HepG2 (cell line): ENCODE results near the gene ARHGEF40. TPM values are rescaled to one million over a fixed set of nuclear protein-coding genes. Genes with fewer than 3 reads are reported as not detected.

Source experiments
- ARNTL ChIP-seq: sonication (generic); formaldehyde crosslinking; IDR thresholded peaks from 2 replicates; pipeline ENCODE4 v1.4.0; 2020; ENCODE audit warnings: mild to moderate bottlenecking, missing genetic modification reagents
- CREB1 ChIP-seq, 2 experiments: fragments of 450-650 bp in 1 of 2; IDR thresholded peaks; 2 replicates each; pipeline ENCODE4 v1.6.1; 2016 to 2017; ENCODE audit warnings: control low read depth in 1 of 2, mild to moderate bottlenecking in 1 of 2, missing compliant biosample characterization in 1 of 2, missing genetic modification characterization in 1 of 2
- ISX ChIP-seq: sonication (generic); formaldehyde crosslinking; conservative IDR thresholded peaks from 2 replicates; pipeline ENCODE4 v1.5.0; 2020; ENCODE audit warnings: missing genetic modification reagents
- NR2F6 ChIP-seq, 2 experiments: IDR thresholded peaks; 2 replicates each; pipeline ENCODE4 v1.6.1; 2016; ENCODE audit warnings: antibody characterized with exemption in 1 of 2, mild to moderate bottlenecking in 1 of 2
- POLR2G ChIP-seq: fragments of 200-400 bp; formaldehyde crosslinking; IDR thresholded peaks from 2 replicates; pipeline ENCODE4 v1.6.1; 2018; ENCODE audit warnings: mild to moderate bottlenecking, low read depth, low read length, moderate library complexity
- ZNF17 ChIP-seq: sonication (generic); formaldehyde crosslinking; IDR thresholded peaks from 2 replicates; pipeline ENCODE4 v1.5.0; 2020; ENCODE audit warnings: mild to moderate bottlenecking, missing genetic modification reagents
- ZNF570 ChIP-seq: sonication (generic); formaldehyde crosslinking; IDR thresholded peaks from 2 replicates; pipeline ENCODE4 v1.4.0; 2020; ENCODE audit warnings: mild to moderate bottlenecking, missing genetic modification reagents, borderline replicate concordance
- ZNF598 ChIP-seq: sonication (generic); formaldehyde crosslinking; IDR thresholded peaks from 2 replicates; pipeline ENCODE4 v1.5.1; 2020; ENCODE audit warnings: mild to moderate bottlenecking, missing genetic modification reagents, borderline replicate concordance
- ZNF879 ChIP-seq: sonication (generic); formaldehyde crosslinking; IDR thresholded peaks from 2 replicates; pipeline ENCODE4 v1.8.1; 2023; ENCODE audit warnings: missing genetic modification reagents
- polyA plus RNA-seq, 8 experiments: library from polyadenylated mRNA; depleted of rRNA in 3 of 8; stranded (reverse) in 7 of 8; unstranded in 1 of 8; fragments of >200 nt; fragmentation: Illumina TruSeq in 4 of 8; extraction: Trizol in 4 of 8; gene quantifications; 2 replicates each; pipeline versions ENCODE4 v1.2.1 to v1.2.3, GENCODE V29; 2011 to 2016; ENCODE audit warnings: low read depth in 4 of 8, missing spikeins in 1 of 8, mixed read lengths in 1 of 8; ENCODE audit not compliant: insufficient read depth in 1 of 8
- total RNA-seq, 5 experiments: library from RNA; depleted of rRNA; stranded (reverse); fragments of >200 nt; fragmentation: Illumina TruSeq; extraction: Trizol; gene quantifications; 2 replicates each; pipeline ENCODE4 v1.2.3, GENCODE V29; 2016; ENCODE audit warnings: low read depth in 1 of 5
- TF ChIP-seq, protein P1 (sequence below): sonication (generic); formaldehyde crosslinking; IDR thresholded peaks from 2 replicates; pipeline ENCODE4 v1.4.0; 2020; ENCODE audit warnings: low read depth, missing genetic modification reagents
- TF ChIP-seq, protein P2 (sequence below): sonication (generic); formaldehyde crosslinking; IDR thresholded peaks from 2 replicates; pipeline ENCODE4 v1.4.0; 2020; ENCODE audit warnings: mild to moderate bottlenecking, missing genetic modification reagents
- TF ChIP-seq, protein P3 (sequence below): sonication (generic); formaldehyde crosslinking; IDR thresholded peaks from 2 replicates; pipeline ENCODE4 v1.9.0; 2021; ENCODE audit warnings: missing genetic modification reagents, borderline replicate concordance
- TF ChIP-seq, protein P4 (sequence below): sonication (generic); formaldehyde crosslinking; IDR thresholded peaks from 2 replicates; pipeline ENCODE4 v1.8.0; 2023; ENCODE audit warnings: mild to moderate bottlenecking, missing genetic modification reagents
- TF ChIP-seq, protein P5 (sequence below): sonication (generic); formaldehyde crosslinking; conservative IDR thresholded peaks from 2 replicates; pipeline ENCODE4 v1.8.0; 2022; ENCODE audit warnings: mild to moderate bottlenecking, moderate library complexity, missing genetic modification reagents
- TF ChIP-seq, protein P6 (sequence below): sonication (generic); formaldehyde crosslinking; conservative IDR thresholded peaks from 2 replicates; pipeline ENCODE4 v1.4.0; 2020; ENCODE audit warnings: missing genetic modification reagents

Gene ARHGEF40
- total and polyA plus RNA-seq, 2 of the 13 experiments (the other 11 are each of a cell fraction or from before 2014, with no cell fraction given), result 28.1 to 78.1 TPM

DNA sequence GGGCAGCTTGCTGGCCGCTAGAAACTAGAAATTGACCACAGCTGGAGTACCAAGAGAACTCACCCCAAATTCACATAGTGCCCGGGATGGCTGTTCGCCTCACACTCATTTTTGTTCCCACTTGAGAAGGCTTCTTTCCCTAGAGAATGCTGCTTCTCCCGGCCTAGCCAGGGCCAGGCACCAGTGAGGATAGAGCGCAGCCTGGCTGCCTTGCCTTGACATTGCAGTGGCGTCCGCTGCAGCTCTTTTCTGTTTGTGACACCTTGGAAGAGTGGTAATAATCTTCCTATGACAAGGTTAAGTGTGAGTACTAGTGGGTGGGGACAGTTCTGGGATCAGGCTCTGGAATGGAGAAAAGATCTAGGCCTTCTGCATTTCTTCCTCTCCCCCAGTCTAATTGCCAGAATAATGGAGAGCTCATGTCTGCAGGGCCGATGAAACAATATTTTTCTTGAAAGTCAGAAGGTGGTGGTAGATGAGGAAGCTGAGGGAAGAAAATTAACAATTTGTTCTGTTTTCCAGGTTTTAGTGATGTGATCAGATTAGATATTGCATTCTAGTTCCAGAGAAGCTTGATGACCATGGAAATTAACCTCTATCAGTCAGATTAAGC lies 34.5 kb downstream of the ARHGEF40 start (continued):
- TF ChIP-seq, protein P1, sequence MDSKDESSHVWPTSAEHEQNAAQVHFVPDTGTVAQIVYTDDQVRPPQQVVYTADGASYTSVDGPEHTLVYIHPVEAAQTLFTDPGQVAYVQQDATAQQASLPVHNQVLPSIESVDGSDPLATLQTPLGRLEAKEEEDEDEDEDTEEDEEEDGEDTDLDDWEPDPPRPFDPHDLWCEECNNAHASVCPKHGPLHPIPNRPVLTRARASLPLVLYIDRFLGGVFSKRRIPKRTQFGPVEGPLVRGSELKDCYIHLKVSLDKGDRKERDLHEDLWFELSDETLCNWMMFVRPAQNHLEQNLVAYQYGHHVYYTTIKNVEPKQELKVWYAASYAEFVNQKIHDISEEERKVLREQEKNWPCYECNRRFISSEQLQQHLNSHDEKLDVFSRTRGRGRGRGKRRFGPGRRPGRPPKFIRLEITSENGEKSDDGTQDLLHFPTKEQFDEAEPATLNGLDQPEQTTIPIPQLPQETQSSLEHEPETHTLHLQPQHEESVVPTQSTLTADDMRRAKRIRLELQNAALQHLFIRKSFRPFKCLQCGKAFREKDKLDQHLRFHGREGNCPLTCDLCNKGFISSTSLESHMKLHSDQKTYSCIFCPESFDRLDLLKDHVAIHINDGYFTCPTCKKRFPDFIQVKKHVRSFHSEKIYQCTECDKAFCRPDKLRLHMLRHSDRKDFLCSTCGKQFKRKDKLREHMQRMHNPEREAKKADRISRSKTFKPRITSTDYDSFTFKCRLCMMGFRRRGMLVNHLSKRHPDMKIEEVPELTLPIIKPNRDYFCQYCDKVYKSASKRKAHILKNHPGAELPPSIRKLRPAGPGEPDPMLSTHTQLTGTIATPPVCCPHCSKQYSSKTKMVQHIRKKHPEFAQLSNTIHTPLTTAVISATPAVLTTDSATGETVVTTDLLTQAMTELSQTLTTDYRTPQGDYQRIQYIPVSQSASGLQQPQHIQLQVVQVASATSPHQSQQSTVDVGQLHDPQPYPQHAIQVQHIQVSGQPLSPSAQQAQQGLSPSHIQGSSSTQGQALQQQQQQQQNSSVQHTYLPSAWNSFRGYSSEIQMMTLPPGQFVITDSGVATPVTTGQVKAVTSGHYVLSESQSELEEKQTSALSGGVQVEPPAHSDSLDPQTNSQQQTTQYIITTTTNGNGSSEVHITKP (CRISPR knock-in tag), result no peak
- TF ChIP-seq, protein P2, sequence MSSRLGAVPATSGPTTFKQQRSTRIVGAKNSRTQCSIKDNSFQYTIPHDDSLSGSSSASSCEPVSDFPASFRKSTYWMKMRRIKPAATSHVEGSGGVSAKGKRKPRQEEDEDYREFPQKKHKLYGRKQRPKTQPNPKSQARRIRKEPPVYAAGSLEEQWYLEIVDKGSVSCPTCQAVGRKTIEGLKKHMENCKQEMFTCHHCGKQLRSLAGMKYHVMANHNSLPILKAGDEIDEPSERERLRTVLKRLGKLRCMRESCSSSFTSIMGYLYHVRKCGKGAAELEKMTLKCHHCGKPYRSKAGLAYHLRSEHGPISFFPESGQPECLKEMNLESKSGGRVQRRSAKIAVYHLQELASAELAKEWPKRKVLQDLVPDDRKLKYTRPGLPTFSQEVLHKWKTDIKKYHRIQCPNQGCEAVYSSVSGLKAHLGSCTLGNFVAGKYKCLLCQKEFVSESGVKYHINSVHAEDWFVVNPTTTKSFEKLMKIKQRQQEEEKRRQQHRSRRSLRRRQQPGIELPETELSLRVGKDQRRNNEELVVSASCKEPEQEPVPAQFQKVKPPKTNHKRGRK (CRISPR knock-in tag), result no peak
- TF ChIP-seq ISX (CRISPR knock-in tag), result no peak
- no peak for TF ChIP-seq POLR2G
- TF ChIP-seq ARNTL, result no peak
- TF ChIP-seq NR2F6 (IDR thresholded peaks at IDR 0.05), result 0 out of 2 replicates have a peak, but pooled peaks have one; percentile 31
- no peak for TF ChIP-seq NR2F6 (CRISPR knock-in tag; IDR thresholded peaks at IDR 0.05)
- TF ChIP-seq ZNF17 (CRISPR knock-in tag), result no peak
- no peak for TF ChIP-seq ZNF879 (CRISPR knock-in tag)
- no peak; the same call in 1 of the 2 replicates for TF ChIP-seq ZNF598 (CRISPR knock-in tag)
- TF ChIP-seq ZNF570 (CRISPR knock-in tag), result no peak
- TF ChIP-seq, protein P3, sequence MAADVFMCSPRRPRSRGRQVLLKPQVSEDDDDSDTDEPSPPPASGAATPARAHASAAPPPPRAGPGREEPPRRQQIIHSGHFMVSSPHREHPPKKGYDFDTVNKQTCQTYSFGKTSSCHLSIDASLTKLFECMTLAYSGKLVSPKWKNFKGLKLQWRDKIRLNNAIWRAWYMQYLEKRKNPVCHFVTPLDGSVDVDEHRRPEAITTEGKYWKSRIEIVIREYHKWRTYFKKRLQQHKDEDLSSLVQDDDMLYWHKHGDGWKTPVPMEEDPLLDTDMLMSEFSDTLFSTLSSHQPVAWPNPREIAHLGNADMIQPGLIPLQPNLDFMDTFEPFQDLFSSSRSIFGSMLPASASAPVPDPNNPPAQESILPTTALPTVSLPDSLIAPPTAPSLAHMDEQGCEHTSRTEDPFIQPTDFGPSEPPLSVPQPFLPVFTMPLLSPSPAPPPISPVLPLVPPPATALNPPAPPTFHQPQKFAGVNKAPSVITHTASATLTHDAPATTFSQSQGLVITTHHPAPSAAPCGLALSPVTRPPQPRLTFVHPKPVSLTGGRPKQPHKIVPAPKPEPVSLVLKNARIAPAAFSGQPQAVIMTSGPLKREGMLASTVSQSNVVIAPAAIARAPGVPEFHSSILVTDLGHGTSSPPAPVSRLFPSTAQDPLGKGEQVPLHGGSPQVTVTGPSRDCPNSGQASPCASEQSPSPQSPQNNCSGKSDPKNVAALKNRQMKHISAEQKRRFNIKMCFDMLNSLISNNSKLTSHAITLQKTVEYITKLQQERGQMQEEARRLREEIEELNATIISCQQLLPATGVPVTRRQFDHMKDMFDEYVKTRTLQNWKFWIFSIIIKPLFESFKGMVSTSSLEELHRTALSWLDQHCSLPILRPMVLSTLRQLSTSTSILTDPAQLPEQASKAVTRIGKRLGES (CRISPR knock-in tag), result no peak
- TF ChIP-seq, protein P4, sequence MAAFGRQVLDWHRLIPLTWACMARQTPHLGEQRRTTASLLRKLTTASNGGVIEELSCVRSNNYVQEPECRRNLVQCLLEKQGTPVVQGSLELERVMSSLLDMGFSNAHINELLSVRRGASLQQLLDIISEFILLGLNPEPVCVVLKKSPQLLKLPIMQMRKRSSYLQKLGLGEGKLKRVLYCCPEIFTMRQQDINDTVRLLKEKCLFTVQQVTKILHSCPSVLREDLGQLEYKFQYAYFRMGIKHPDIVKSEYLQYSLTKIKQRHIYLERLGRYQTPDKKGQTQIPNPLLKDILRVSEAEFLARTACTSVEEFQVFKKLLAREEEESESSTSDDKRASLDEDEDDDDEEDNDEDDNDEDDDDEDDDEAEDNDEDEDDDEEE, result no peak; the same call in none of the 2 replicates
- TF ChIP-seq, protein P5, sequence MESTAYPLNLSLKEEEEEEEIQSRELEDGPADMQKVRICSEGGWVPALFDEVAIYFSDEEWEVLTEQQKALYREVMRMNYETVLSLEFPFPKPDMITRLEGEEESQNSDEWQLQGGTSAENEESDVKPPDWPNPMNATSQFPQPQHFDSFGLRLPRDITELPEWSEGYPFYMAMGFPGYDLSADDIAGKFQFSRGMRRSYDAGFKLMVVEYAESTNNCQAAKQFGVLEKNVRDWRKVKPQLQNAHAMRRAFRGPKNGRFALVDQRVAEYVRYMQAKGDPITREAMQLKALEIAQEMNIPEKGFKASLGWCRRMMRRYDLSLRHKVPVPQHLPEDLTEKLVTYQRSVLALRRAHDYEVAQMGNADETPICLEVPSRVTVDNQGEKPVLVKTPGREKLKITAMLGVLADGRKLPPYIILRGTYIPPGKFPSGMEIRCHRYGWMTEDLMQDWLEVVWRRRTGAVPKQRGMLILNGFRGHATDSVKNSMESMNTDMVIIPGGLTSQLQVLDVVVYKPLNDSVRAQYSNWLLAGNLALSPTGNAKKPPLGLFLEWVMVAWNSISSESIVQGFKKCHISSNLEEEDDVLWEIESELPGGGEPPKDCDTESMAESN (CRISPR knock-in tag), result no peak
- TF ChIP-seq, protein P6, sequence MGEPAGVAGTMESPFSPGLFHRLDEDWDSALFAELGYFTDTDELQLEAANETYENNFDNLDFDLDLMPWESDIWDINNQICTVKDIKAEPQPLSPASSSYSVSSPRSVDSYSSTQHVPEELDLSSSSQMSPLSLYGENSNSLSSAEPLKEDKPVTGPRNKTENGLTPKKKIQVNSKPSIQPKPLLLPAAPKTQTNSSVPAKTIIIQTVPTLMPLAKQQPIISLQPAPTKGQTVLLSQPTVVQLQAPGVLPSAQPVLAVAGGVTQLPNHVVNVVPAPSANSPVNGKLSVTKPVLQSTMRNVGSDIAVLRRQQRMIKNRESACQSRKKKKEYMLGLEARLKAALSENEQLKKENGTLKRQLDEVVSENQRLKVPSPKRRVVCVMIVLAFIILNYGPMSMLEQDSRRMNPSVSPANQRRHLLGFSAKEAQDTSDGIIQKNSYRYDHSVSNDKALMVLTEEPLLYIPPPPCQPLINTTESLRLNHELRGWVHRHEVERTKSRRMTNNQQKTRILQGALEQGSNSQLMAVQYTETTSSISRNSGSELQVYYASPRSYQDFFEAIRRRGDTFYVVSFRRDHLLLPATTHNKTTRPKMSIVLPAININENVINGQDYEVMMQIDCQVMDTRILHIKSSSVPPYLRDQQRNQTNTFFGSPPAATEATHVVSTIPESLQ (CRISPR knock-in tag), result no peak
- no peak for TF ChIP-seq CREB1 (IDR thresholded peaks at IDR 0.05)
- TF ChIP-seq CREB1 (CRISPR knock-in tag; IDR thresholded peaks at IDR 0.05), result no peak
